Measurements from ENCODE around the gene DGUOK.

DGUOK gene

DNA sequence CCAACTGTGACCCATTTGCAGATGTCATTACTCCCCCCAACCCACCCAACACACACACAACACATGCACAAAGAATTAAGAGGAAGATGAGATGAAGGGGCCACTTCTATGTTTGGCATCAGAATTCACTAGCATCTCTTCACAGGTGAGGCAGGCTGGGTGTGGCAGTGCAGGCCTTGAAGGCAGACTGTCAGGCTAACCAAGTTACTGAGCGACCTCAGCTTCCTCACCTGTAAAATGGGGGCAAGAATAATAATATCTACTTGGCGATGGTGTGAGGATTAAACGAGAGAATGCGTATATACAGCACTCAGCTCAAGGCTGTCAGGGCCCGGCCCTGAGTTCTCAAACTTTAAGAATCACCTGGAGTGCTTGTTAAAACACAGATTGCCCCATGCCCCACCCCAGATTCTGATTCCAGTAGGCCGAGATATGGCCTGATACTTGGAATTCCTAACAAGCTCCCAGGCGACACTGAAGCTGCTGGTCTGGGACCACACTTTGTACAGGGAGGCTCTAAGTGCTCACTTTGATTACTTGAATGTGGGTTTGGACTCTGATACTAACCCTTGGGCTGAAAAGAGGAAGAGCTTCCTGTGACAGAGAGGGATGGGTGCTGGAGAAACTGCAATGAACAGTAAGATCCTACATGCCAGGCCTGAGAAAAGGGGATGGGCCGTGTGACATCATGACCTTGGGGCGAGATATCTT is 32.8 kb upstream of the DGUOK start:
- no peak for DNase-seq
- Histone ChIP-seq H3K4me3 (ENCODE audit: low read depth, low read length) (no peak overlapping the region), H3K27me3 (replicated peaks) (no peaks in the 10 kb centered on the region), H3K36me3 (replicated peaks) (no peaks in the 10 kb centered on the region), H3K27ac (no peak overlapping the region)
- in situ Hi-C loops (cut with HindIII; ENCODE audit: low pct_ligation_motif_present, low sequenced_read_pairs): no loop called here
- TF ChIP-seq CTCF (IDR thresholded peaks at IDR 0.05; ENCODE audit: low read depth, low read length, missing control alignments): no peak

DNA sequence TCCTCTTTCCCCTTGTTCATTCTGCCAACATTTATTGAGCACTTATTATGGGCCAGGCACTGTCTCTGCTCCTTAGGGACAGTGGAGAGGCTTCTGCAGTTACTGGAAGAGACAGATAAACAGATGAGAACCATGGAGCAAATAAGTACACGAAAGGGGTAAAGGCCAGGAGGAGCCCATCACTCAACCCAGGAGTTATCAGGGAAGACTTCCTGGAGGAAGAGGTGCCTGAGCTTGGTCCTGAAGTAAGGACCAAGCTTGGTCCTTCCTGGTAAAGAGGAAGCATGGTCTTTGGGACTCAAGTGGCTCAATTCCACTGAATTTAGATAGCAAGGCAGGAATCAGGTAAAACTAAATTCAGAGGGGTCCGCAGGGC is 32.2 kb upstream of the DGUOK start:
- no peak for TF ChIP-seq CTCF (IDR thresholded peaks at IDR 0.05; ENCODE audit: low read depth, low read length, missing control alignments)
- in situ Hi-C loops (cut with HindIII; ENCODE audit: low pct_ligation_motif_present, low sequenced_read_pairs): no loop called here
- DNase-seq: no peak
- no peaks in the 10 kb centered on the region for H3K36me3 ChIP-seq (replicated peaks)
- H3K27ac ChIP-seq: no peak overlapping the region
- no peaks in the 10 kb centered on the region for H3K27me3 ChIP-seq (replicated peaks)
- no peak overlapping the region for H3K4me3 ChIP-seq (ENCODE audit: low read depth, low read length)

DNA sequence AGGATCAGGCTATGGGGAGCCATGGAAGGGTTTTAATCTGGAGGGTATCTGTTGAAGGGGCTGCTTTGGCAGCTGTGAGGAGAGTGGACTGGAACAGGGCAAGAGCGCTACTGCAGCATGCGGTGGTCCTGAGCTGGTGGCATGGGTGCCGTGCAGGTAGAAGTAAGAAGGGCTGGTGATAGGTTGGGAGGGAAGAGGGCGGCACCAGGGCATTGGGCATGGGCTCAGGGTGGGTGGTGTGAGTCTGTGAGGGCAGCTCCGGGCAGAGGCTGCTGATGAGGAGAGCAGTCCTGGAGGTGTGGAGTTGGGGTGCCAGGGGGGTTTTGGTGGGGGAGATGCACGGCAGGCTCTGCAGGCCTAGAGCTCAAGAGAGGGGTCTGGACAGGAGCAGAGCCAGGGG is 31.8 kb upstream of the DGUOK start:
- in situ Hi-C loops (cut with HindIII; ENCODE audit: low pct_ligation_motif_present, low sequenced_read_pairs): no loop called here
- no peak for DNase-seq
- Histone ChIP-seq H3K36me3 (replicated peaks) (no peaks in the 10 kb centered on the region), H3K27me3 (replicated peaks) (no peaks in the 10 kb centered on the region), H3K4me3 (ENCODE audit: low read depth, low read length) (no peak overlapping the region), H3K27ac (no peak overlapping the region)
- TF ChIP-seq CTCF (IDR thresholded peaks at IDR 0.05; ENCODE audit: low read depth, low read length, missing control alignments): no peak

GRCh38 chr2:73895473-73895872 is 31.2 kb upstream of the DGUOK start:
- in situ Hi-C loops (cut with HindIII; ENCODE audit: low pct_ligation_motif_present, low sequenced_read_pairs): no loop called here
- Histone ChIP-seq H3K4me3 (ENCODE audit: low read depth, low read length) (no peak overlapping the region), H3K36me3 (replicated peaks) (no peaks in the 10 kb centered on the region), H3K27me3 (replicated peaks) (no peaks in the 10 kb centered on the region), H3K27ac (no peak overlapping the region)
- no peak for DNase-seq
- no peak for TF ChIP-seq CTCF (IDR thresholded peaks at IDR 0.05; ENCODE audit: low read depth, low read length, missing control alignments)

DNA sequence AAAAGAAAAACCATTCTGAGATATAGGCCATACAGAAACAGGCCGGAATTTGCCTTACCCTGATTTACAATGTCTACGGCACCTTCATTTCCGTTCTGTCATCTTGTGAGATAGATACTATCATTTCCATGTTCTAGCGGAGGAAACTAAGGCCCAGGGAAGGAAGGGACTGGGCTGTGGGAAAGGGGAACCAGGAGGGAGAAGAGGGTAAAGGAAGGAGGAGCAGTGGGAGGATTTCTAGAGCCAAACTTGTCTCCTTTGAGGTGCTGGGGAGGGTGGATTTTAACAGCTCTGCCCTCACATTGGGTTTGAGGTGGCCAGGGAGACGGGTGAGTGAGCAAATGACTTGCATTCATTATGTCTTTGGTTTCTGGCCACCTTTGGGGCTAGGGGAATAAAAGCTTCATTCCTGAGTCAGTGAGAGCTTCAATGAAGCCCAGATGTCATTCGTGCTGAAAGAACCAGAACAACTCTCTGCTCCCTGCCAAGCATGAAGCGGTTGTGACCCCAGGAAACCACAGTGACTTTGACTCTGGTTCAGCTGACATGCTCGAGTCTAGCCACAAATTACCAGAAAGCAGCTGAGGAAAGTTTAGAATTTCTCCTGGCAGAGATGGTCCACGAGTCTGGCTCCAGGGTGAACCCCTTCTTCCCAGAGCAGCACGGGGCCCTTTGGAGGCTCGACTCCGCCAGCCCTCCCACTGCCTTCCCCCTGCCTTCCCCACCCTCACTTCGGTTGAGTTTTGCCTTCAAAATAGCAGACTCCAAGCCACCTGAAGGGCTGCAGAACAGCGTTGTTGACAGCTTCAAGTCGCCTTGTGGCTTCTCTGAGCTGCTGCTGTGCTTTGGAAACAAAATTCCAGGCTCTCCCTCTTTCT is 30.1 kb upstream of the DGUOK start:
- in situ Hi-C loops (cut with HindIII; ENCODE audit: low pct_ligation_motif_present, low sequenced_read_pairs): no loop called here
- Histone ChIP-seq H3K36me3 (replicated peaks) (no peaks in the 10 kb centered on the region), H3K4me3 (ENCODE audit: low read depth, low read length) (no peak overlapping the region), H3K27ac (no peak overlapping the region), H3K27me3 (replicated peaks) (no peaks in the 10 kb centered on the region)
- peak; percentile 87 for DNase-seq
- TF ChIP-seq CTCF (IDR thresholded peaks at IDR 0.05; ENCODE audit: low read depth, low read length, missing control alignments): no peak

Measured in brain microvascular endothelial cell (primary cell).